ENCODE data around the gene KIAA0232. TPM values are rescaled to one million over a fixed set of nuclear protein-coding genes. Genes with fewer than 3 reads are reported as not detected.

The KIAA0232 gene
- total RNA-seq, 1 experiment from 2014 or later = 15.6 TPM

DNA sequence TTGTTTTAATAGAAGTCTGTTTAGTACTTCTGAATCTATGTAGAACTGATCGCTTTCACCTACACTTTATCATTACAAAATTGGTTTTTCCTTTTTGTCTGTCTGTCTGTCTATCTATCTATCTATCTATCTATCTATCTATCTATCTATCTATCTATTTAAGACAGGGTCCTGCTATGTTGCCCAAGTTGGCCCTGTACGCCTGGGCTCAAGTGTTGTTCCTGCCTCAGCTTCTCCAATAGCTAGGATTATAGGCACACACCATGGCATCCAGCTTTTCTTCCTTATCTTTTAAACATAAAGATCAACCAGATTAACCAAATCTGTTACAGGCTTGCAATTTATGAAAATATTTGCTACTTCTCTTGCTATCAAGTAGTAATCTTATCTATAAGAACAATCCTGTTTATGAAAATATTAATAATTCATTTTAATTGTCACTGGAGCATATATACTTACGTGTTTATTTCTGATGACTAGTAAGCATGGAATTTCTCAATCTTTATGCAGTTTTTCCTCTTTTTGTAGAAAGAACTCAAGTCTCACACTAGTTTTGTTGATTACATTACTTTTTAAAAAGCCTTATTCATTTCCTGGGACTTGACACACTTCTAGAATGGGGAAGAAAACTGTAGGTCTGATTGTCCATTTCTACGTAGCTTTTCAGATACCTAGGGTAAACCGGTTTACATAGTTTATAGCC lies 24.5 kb downstream of the KIAA0232 start:
- H3K27ac Mint-ChIP-seq (ENCODE audit: low read depth, unreplicated experiment) = no peak overlapping the region
- no peaks in the 10 kb centered on the region for H3K27me3 Mint-ChIP-seq (ENCODE audit: insufficient read depth, unreplicated experiment)

DNA sequence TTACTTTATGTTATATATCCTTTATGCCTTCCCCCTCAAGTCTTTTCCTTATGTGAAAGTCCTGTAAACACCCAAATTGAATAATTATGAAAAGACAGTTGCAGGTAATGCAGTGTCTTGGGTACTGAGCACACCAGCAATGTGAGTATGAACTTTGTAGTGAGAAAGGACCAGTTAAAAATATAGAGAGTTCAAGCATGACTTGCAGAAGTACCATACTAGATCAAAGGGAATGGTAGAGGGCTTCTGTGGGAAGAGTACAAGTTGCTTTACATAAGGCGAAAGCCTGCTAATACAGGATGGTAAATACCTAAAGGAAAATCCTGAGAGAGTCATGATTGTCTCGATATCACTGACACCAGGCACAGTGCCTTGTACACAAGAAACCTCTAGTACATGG lies 25.7 kb downstream of the KIAA0232 start:
- TF ChIP-seq, protein P1, sequence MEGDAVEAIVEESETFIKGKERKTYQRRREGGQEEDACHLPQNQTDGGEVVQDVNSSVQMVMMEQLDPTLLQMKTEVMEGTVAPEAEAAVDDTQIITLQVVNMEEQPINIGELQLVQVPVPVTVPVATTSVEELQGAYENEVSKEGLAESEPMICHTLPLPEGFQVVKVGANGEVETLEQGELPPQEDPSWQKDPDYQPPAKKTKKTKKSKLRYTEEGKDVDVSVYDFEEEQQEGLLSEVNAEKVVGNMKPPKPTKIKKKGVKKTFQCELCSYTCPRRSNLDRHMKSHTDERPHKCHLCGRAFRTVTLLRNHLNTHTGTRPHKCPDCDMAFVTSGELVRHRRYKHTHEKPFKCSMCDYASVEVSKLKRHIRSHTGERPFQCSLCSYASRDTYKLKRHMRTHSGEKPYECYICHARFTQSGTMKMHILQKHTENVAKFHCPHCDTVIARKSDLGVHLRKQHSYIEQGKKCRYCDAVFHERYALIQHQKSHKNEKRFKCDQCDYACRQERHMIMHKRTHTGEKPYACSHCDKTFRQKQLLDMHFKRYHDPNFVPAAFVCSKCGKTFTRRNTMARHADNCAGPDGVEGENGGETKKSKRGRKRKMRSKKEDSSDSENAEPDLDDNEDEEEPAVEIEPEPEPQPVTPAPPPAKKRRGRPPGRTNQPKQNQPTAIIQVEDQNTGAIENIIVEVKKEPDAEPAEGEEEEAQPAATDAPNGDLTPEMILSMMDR (IDR thresholded peaks at IDR 0.05; ENCODE audit: unreplicated experiment) = no peak
- no peak overlapping the region for H3K27ac Mint-ChIP-seq (ENCODE audit: low read depth, unreplicated experiment)

More for the DNA sequence above, 24.5 kb downstream of the KIAA0232 start:
- BruUV-seq (replicated peaks) = no TSS peak
- ChIA-PET CTCF (interaction anchor here (0.7 kb wide), 1 partner anchor 23 kb away, joined by 3 read pairs; no protein-coding TSS in a partner anchor), POLR2A (interaction anchor here (0.6 to 1.2 kb wide), 5 partner anchors 10 to 84 kb away, joined by 3 to 4 read pairs (median 3); no protein-coding TSS in a partner anchor)
- intact Hi-C loops (cut with micrococcal nuclease) = no loop called here
- Mint-ChIP-seq H3K36me3 (ENCODE audit: insufficient read depth, unreplicated experiment) (peaks cover 12% of the 10 kb centered on the region), H3K4me3 (ENCODE audit: unreplicated experiment) (no peak overlapping the region), H3K4me1 (ENCODE audit: insufficient read depth, unreplicated experiment) (peaks cover 18% of the 10 kb centered on the region), H3K9me3 (ENCODE audit: unreplicated experiment) (no peaks in the 10 kb centered on the region)
- no peak for DNase-seq (ENCODE audit: unreplicated experiment)
- TF ChIP-seq, protein P1 (IDR thresholded peaks at IDR 0.05; ENCODE audit: unreplicated experiment) = no peak

DNA sequence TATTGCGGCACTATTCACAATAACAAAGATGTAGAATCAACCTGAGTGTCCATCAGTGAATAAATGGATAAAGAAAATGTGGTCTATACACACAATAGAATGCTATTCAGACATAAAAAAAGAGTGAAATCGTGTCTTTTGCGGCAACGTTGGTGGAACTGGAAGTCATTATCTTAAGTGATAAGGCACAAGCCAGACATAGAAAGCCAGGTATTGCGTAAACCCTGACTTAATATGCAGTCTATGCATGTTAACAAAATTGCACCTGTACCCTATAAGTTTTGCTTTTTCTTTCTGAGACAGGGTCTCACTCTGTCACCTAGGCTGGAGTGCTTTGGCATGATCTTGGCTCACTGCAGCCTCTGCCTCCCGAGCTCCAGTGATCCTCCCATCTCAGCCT lies 28.6 kb downstream of the KIAA0232 start:
- no TSS peak for BruUV-seq (replicated peaks)
- no peak overlapping the region for H3K4me3 Mint-ChIP-seq (ENCODE audit: unreplicated experiment)
- CTCF ChIA-PET = no interaction called here

More for the DNA sequence above, 25.7 kb downstream of the KIAA0232 start:
- BruUV-seq (replicated peaks) = no TSS peak
- ChIA-PET POLR2A (no interaction called here), CTCF (no interaction called here)
- Mint-ChIP-seq H3K4me3 (ENCODE audit: unreplicated experiment) (no peak overlapping the region), H3K9me3 (ENCODE audit: unreplicated experiment) (no peaks in the 10 kb centered on the region), H3K36me3 (ENCODE audit: insufficient read depth, unreplicated experiment) (peaks cover 12% of the 10 kb centered on the region), H3K27me3 (ENCODE audit: insufficient read depth, unreplicated experiment) (no peaks in the 10 kb centered on the region), H3K4me1 (ENCODE audit: insufficient read depth, unreplicated experiment) (peaks cover 22% of the 10 kb centered on the region)
- intact Hi-C loops (cut with micrococcal nuclease) = no loop called here
- DNase-seq (ENCODE audit: unreplicated experiment) = no peak

DNA sequence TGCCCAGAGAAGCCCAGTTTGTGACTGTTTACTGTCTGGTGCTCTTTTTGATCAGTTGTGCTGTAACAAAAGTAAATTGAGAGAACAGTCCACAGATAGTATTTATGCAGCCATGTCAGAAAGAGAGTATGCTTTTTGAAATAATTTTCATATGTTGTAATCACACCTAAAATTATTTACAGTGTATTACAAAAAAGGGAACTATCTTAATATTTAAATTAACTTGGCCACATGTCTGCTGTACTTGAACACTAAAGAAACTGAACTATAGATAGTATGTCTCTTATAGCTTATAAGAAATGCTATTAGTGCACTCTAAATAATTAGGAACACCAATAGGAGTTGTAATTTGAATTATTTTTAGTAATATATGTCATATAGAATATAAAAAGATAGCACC lies 30.2 kb downstream of the KIAA0232 start:
- ChIA-PET CTCF (interaction anchor here (0.6 to 1.0 kb wide), 3 partner anchors 39 to 273 kb away, joined by 3 read pairs; no protein-coding TSS in a partner anchor), POLR2A (interaction anchor here (0.7 kb wide), 1 partner anchor 19 kb away, joined by 3 read pairs; no protein-coding TSS in a partner anchor)
- Mint-ChIP-seq H3K9me3 (ENCODE audit: unreplicated experiment) (no peaks in the 10 kb centered on the region), H3K4me1 (ENCODE audit: insufficient read depth, unreplicated experiment) (peaks cover 22% of the 10 kb centered on the region), H3K4me3 (ENCODE audit: unreplicated experiment) (no peak overlapping the region), H3K27ac (ENCODE audit: low read depth, unreplicated experiment) (no peak overlapping the region), H3K36me3 (ENCODE audit: insufficient read depth, unreplicated experiment) (peaks cover 8% of the 10 kb centered on the region), H3K27me3 (ENCODE audit: insufficient read depth, unreplicated experiment) (no peaks in the 10 kb centered on the region)
- TF ChIP-seq, protein P1 (IDR thresholded peaks at IDR 0.05; ENCODE audit: unreplicated experiment) = no peak
- DNase-seq (ENCODE audit: unreplicated experiment) = no peak
- intact Hi-C loops (cut with micrococcal nuclease) = no loop called here
- no TSS peak for BruUV-seq (replicated peaks)

More for the DNA sequence above, 28.6 kb downstream of the KIAA0232 start:
- Mint-ChIP-seq H3K9me3 (ENCODE audit: unreplicated experiment) (no peaks in the 10 kb centered on the region), H3K36me3 (ENCODE audit: insufficient read depth, unreplicated experiment) (peaks cover 10% of the 10 kb centered on the region), H3K27me3 (ENCODE audit: insufficient read depth, unreplicated experiment) (no peaks in the 10 kb centered on the region), H3K27ac (ENCODE audit: low read depth, unreplicated experiment) (no peak overlapping the region), H3K4me1 (ENCODE audit: insufficient read depth, unreplicated experiment) (peaks cover 23% of the 10 kb centered on the region)
- POLR2A ChIA-PET = no interaction called here
- intact Hi-C loops (cut with micrococcal nuclease) = no loop called here
- no peak for DNase-seq (ENCODE audit: unreplicated experiment)
- TF ChIP-seq, protein P1 (IDR thresholded peaks at IDR 0.05; ENCODE audit: unreplicated experiment) = no peak
